Measurements from ENCODE around the gene RTF1. TPM values are rescaled to one million over a fixed set of nuclear protein-coding genes. Genes with fewer than 3 reads are reported as not detected.

RTF1 gene
- total RNA-seq, 1 experiment from 2014 or later, result 49.5 TPM

- H3K27ac Mint-ChIP-seq, result no peak overlapping the region
- Histone ChIP-seq H3T11ph (ENCODE audit: low read length) (no peak overlapping the region), H3K9ac (ENCODE audit: extremely low read depth, insufficient read length, low read length) (no peak overlapping the region), H3K14ac (ENCODE audit: insufficient read depth, low read length) (no peak overlapping the region), H4K91ac (ENCODE audit: insufficient read length, low read depth, low read length) (no peak overlapping the region), H3K4me1 (ENCODE audit: insufficient read depth, low read length) (no peaks in the 10 kb centered on the region), H2AK5ac (ENCODE audit: insufficient read length, low read length) (no peak overlapping the region), H2AFZ (ENCODE audit: low read length) (no peak overlapping the region), H4K20me1 (ENCODE audit: control insufficient read depth, insufficient read depth, insufficient read length) (no peaks in the 10 kb centered on the region), H3K56ac (ENCODE audit: insufficient read length, low read depth, low read length) (no peak overlapping the region), H4K8ac (replicated peaks; ENCODE audit: insufficient read length, low read depth, low read length) (no peak overlapping the region), H3K23ac (ENCODE audit: insufficient read length, low read depth, low read length) (no peak overlapping the region), H3K4ac (ENCODE audit: low read depth, low read length) (no peak overlapping the region), H3K23me2 (ENCODE audit: insufficient read length, low read depth, low read length, poor library complexity, severe bottlenecking) (peaks cover 3% of the 10 kb centered on the region), H3K9me3 (ENCODE audit: control insufficient read depth, low read depth, low read length) (no peaks in the 10 kb centered on the region), H2BK20ac (ENCODE audit: low read depth, low read length, poor library complexity, severe bottlenecking) (no peak overlapping the region), H2BK5ac (ENCODE audit: insufficient read length, low read length) (no peak overlapping the region), H3K4me2 (ENCODE audit: insufficient read depth, insufficient read length, low read length) (peak overlapping the region; percentile 48), H4K5ac (ENCODE audit: insufficient read length, low read depth, low read length) (no peak overlapping the region), H2BK12ac (ENCODE audit: insufficient read length, low read depth, low read length) (no peak overlapping the region), H3K79me1 (ENCODE audit: insufficient read depth, low read depth, low read length, poor library complexity, severe bottlenecking) (no peaks in the 10 kb centered on the region), H2BK15ac (ENCODE audit: low read depth, low read length) (no peak overlapping the region), H3K79me2 (ENCODE audit: insufficient read depth, low read length) (no peaks in the 10 kb centered on the region), H2BK120ac (ENCODE audit: low read depth, low read length, poor library complexity, severe bottlenecking) (no peak overlapping the region), H3K27me3 (ENCODE audit: insufficient read depth, low read length) (peaks cover 73% of the 10 kb centered on the region), H3K27ac (ENCODE audit: insufficient read length, low read depth, low read length) (no peak overlapping the region), H3K18ac (ENCODE audit: insufficient read length, low read depth, low read length) (no peak overlapping the region)
- H3K4me3 Mint-ChIP-seq, result peak overlapping the region; percentile 40 to 75
- DNase-seq, result peak; percentile 75
- peaks cover 4 to 21% of the 10 kb centered on the region in 2 experiments; a peak in 3 of 4 replicates for H3K4me1 Mint-ChIP-seq
- H3K36me3 Mint-ChIP-seq (ENCODE audit: insufficient read depth in 1 of 3, low read depth in 3 of 3), result peaks cover 0 to 4% (median 0%) of the 10 kb centered on the region in 3 experiments; a peak in 1 of 7 replicates
- no peaks in the 10 kb centered on the region; a peak in 2 of 5 replicates for H3K9me3 Mint-ChIP-seq
- WGBS (ENCODE audit: extremely low coverage, insufficient read length, low lambda C conversion rate), result no CpG with 5 or more reads among the region's 54 CpGs
- TF ChIP-seq CTCF (conservative IDR thresholded peaks at IDR 0.05), result no peak
- H3K27me3 Mint-ChIP-seq (ENCODE audit: low read depth), result peaks cover 100% of the 10 kb centered on the region
Observed at GRCh38 chr15:41502795-41503668, 86.1 kb downstream of the RTF1 start.
